ENCODE measurements around the gene UTP11.

DNA sequence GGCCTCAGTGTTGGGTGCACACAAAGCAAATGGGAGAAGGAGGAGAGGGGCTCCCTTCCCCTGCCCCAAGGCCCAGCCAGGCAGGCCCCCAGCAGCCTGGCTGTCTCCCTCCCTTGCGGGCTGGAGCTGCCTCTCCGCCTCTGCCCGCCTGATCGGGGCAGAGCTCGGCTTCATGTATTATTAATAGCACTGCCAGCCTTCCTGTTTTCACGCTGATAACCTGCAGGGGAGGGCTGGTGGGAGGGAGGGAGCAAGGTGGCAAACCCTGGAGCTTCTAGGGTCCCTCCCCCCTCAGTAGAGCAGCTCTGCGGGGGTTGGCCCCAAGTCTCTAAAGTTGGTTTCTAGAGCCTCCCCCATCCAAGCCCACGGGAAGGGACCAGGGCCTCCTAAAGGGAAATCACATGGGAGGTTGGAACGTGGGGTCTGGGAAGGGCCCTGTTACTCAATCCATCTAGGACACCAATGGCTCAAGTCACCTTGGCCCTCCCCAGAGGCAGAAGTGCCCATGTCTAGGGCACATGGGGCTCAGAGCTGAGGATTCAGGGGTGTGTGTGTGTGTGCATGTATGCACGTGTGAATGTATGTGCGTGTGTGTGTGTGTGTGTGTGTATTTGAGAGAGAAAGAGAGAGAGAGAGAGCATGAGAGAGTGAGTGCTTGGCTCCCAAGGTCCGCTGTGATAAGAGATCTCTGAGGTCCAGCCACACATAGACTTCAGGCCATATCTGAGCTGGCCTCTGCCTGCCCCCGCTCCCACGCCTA, 55.9 kb downstream of the UTP11 start:
- TF ChIP-seq EZH2 (IDR thresholded peaks at IDR 0.05; ENCODE audit: insufficient read depth, poor library complexity, severe bottlenecking) (no peak), EZH2phosphoT487 (IDR thresholded peaks at IDR 0.05; ENCODE audit: insufficient read depth, low read depth) (no peak)

Data from GM23248 (cell line).